Measurements from ENCODE around the gene CCNL1. TPM values are rescaled to one million over a fixed set of nuclear protein-coding genes. Genes with fewer than 3 reads are reported as not detected.
A peak's percentile ranks its signal among the peaks of the same experiment; 100 is the strongest.
"Not testable (repeated sequence)": the region's sequence is repeated elsewhere in the genome, so short reads cannot be mapped to it uniquely, and the experiment has no call there.

CCNL1 gene
- total RNA-seq, 1 donor from 2014 or later, result 222 TPM

DNA sequence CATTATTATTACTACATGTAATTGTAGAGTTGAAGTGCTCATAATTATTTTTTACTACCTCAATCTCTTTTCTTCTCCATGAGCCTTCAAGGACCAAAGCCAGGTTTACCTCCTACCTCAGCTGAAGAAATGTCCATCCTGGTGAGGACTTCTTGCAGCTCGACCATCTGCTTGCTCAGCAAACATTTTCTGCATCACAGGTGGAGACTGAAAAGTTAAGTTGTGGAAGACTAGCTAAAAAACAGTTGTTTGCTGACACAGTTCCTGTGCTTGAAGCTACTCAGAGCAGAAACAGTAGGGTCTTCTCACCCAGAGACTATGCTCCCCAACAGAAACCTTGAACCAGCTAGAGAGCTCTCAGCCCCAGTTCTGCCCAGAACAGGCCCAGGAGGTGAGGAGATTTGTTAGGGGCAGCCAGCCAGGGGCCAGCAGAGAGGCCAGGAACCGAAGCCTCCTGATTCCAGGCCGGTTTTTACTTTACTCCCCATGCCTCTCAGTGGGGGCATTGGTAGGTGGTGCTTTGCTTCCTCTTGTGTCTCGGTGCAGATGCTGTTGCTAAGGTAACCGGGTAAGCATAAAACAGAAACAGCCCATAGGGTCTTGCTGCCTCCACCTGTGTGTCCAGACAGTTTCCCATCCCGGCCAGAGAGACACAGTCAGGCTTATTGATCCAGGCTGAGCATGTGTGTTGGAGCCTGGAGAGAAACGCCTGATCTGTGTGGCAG, 54.9 kb downstream of the CCNL1 start:
- ChIA-PET POLR2A (interaction anchor here (2.3 to 3.0 kb wide), 2 partner anchors 16 to 55 kb away, joined by 6 to 13 read pairs; partner anchors contain the start of gene CCNL1), CTCF (interaction anchor here (1.0 to 1.6 kb wide), 3 partner anchors 19 to 33 kb away, joined by 3 to 4 read pairs (median 3); no protein-coding TSS in a partner anchor)
- intact Hi-C loops (cut with micrococcal nuclease), result loop anchor here (2.0 kb wide), 1 partner anchor 26 kb away; no protein-coding TSS in a partner anchor
- H3K27ac Mint-ChIP-seq, result peak overlapping the region; percentile 60
- ATAC-seq (ENCODE audit: low read depth), result peak; percentile 65
- TF ChIP-seq, protein P1, sequence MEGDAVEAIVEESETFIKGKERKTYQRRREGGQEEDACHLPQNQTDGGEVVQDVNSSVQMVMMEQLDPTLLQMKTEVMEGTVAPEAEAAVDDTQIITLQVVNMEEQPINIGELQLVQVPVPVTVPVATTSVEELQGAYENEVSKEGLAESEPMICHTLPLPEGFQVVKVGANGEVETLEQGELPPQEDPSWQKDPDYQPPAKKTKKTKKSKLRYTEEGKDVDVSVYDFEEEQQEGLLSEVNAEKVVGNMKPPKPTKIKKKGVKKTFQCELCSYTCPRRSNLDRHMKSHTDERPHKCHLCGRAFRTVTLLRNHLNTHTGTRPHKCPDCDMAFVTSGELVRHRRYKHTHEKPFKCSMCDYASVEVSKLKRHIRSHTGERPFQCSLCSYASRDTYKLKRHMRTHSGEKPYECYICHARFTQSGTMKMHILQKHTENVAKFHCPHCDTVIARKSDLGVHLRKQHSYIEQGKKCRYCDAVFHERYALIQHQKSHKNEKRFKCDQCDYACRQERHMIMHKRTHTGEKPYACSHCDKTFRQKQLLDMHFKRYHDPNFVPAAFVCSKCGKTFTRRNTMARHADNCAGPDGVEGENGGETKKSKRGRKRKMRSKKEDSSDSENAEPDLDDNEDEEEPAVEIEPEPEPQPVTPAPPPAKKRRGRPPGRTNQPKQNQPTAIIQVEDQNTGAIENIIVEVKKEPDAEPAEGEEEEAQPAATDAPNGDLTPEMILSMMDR (IDR thresholded peaks at IDR 0.05), result no peak
- H3K4me1 Mint-ChIP-seq, result peaks cover 32% of the 10 kb centered on the region
- no peaks in the 10 kb centered on the region for H3K27me3 Mint-ChIP-seq
- no peak for DNase-seq
- no peaks in the 10 kb centered on the region for H3K36me3 Mint-ChIP-seq (ENCODE audit: low read depth)
- no peaks in the 10 kb centered on the region for H3K9me3 Mint-ChIP-seq
- no peak overlapping the region for H3K4me3 Mint-ChIP-seq

DNA sequence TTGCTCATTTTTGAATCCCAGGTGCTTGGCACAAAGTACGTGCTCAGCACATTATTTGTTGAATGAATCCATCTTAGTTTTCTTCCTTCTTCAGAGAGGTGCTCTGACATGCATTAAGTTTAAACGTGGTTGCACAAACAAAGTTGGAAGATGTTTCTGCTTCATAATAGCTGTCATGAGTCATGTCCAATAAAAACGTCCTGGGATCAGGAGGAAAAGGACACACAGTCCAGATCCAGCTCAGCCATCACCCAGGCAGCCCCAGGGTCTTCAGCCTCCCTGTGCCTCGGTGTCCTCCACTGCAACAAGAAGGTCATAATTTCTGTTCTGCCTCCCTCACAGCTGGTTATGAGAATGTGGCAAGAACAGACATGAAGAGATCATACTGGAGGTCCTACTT, 55.4 kb downstream of the CCNL1 start:
- no peak for ATAC-seq (ENCODE audit: low read depth)
- Mint-ChIP-seq H3K9me3 (no peaks in the 10 kb centered on the region), H3K36me3 (ENCODE audit: low read depth) (no peaks in the 10 kb centered on the region), H3K4me3 (no peak overlapping the region), H3K27ac (no peak overlapping the region), H3K27me3 (no peaks in the 10 kb centered on the region), H3K4me1 (peaks cover 30% of the 10 kb centered on the region)
- DNase-seq, result no peak
- intact Hi-C loops (cut with micrococcal nuclease), result loop anchor here (2.0 kb wide), 1 partner anchor 26 kb away; no protein-coding TSS in a partner anchor
- ChIA-PET CTCF (interaction anchor here (1.0 to 1.6 kb wide), 3 partner anchors 20 to 33 kb away, joined by 3 to 4 read pairs (median 3); no protein-coding TSS in a partner anchor), POLR2A (interaction anchor here (0.6 to 3.0 kb wide), 3 partner anchors 15 to 384 kb away, joined by 4 to 13 read pairs (median 6); partner anchors contain the start of gene CCNL1)
- TF ChIP-seq, protein P1 (IDR thresholded peaks at IDR 0.05), result no peak

DNA sequence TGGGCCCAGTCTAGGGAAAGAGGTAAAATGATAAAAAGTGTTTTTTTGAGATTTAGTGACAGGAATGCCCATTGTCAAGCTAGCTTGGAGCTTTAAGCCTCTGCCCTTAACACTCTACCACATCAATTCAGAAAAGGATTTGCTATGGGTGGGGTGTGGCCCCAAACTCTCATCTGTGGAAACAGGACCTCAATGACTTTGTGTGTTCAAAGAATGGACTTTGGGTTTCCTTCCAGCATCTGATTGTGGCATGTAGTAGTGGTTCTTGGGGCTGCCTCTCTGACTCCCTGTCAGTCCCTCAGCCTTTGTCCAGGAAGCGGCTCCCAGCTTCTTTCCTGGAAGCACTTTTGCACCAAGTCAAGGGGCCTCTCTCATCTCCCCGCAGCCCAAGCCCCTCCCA, 56.1 kb downstream of the CCNL1 start:
- no peak for DNase-seq
- Mint-ChIP-seq H3K27ac (peak overlapping the region; percentile 55), H3K27me3 (no peaks in the 10 kb centered on the region), H3K4me1 (peaks cover 30% of the 10 kb centered on the region), H3K36me3 (ENCODE audit: low read depth) (no peaks in the 10 kb centered on the region), H3K4me3 (peak overlapping the region; percentile 24), H3K9me3 (no peaks in the 10 kb centered on the region)
- ChIA-PET POLR2A (interaction anchor here (0.6 to 2.3 kb wide), 5 partner anchors 12 to 1162 kb away, joined by 3 to 20 read pairs (median 6); partner anchors contain the start of gene CCNL1), CTCF (no interaction called here)
- TF ChIP-seq, protein P1 (IDR thresholded peaks at IDR 0.05), result no peak
- intact Hi-C loops (cut with micrococcal nuclease), result loop anchor here (1.0 to 2.0 kb wide), 2 partner anchors 15 to 27 kb away; no protein-coding TSS in a partner anchor
- no peak for ATAC-seq (ENCODE audit: low read depth)

DNA sequence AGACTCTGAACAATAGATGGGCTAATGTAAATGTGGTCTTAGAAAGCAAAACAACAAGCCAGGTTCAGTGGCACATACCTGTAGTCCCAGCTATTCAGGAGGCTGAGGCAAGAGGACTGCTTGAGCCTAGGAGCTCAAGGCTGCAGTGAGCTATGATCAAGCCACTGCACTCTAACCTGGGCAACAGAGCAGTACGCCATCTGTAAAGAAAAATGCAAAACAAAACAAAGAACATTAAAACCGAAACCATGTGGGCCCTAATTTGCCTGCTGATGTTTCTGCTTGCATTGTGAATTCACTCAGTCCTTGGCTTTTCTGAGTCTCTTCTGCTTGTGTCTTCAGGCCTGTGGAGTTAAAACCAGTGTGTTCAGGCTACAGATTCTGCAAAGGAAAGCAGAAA, 56.7 kb downstream of the CCNL1 start:
- Mint-ChIP-seq H3K9me3 (no peaks in the 10 kb centered on the region), H3K27ac (peak overlapping the region; percentile 55), H3K27me3 (no peaks in the 10 kb centered on the region), H3K4me1 (peaks cover 30% of the 10 kb centered on the region), H3K36me3 (ENCODE audit: low read depth) (no peaks in the 10 kb centered on the region), H3K4me3 (peak overlapping the region; percentile 24)
- POLR2A ChIA-PET, result interaction anchor here (0.6 to 1.5 kb wide), 4 partner anchors 11 to 1161 kb away, joined by 3 to 20 read pairs (median 6); partner anchors contain the start of gene CCNL1
- intact Hi-C loops (cut with micrococcal nuclease), result loop anchor here (1.0 kb wide), 1 partner anchor 14 kb away; no protein-coding TSS in a partner anchor
- TF ChIP-seq, protein P1 (IDR thresholded peaks at IDR 0.05), result no peak
- CTCF ChIA-PET, result interaction anchor here (0.9 kb wide), 1 partner anchor 21 kb away, joined by 3 read pairs; no protein-coding TSS in a partner anchor
- ATAC-seq (ENCODE audit: low read depth), result peak; percentile 83
- DNase-seq, result no peak

DNA sequence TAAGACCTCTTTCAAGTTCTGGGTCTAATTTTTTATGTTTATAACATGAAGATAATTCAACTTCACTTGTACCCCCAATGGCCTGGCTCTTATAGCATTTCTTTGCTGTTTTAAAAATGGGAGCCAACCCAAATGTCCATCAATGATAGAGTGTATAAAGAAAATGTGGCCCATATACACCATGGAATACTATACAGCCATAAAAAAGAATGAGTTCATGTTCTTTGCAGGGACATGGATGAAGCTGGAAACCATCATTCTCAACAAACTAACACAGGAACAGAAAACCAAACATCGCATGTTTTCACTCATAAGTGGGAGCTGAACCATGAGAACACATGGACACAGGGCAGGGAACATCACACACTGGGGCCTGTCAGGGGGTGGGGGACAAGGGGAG, 57.4 kb downstream of the CCNL1 start:
- H3K27me3 Mint-ChIP-seq; H3K36me3 Mint-ChIP-seq (ENCODE audit: low read depth); H3K4me3 Mint-ChIP-seq; H3K27ac Mint-ChIP-seq; DNase-seq; H3K9me3 Mint-ChIP-seq; intact Hi-C loops (cut with micrococcal nuclease); ATAC-seq (ENCODE audit: low read depth): not testable (repeated sequence)
- peaks cover 30% of the 10 kb centered on the region for H3K4me1 Mint-ChIP-seq
- ChIA-PET POLR2A (interaction anchor here (0.6 to 1.5 kb wide), 5 partner anchors 10 to 605 kb away, joined by 4 to 20 read pairs (median 6); partner anchors contain the start of gene CCNL1), CTCF (interaction anchor here (0.9 kb wide), 1 partner anchor 20 kb away, joined by 3 read pairs; no protein-coding TSS in a partner anchor)
